Loucy (cell line): ENCODE measurements around the gene KLHDC8A.

Experiments used
- EZH2phosphoT487 ChIP-seq: fragments of 200-600 bp; IDR thresholded peaks from 2 replicates; pipeline ENCODE4 v1.6.1; 2018; ENCODE audit warnings: antibody characterized with exemption, mild to moderate bottlenecking, moderate library complexity, borderline replicate concordance
- TF ChIP-seq, protein P1 (sequence below): fragments of 200-600 bp; sonication (generic); conservative IDR thresholded peaks from 2 replicates; pipeline ENCODE4 v1.5.1; 2014; ENCODE audit warnings: mild to moderate bottlenecking, antibody characterized with exemption, low read length

DNA sequence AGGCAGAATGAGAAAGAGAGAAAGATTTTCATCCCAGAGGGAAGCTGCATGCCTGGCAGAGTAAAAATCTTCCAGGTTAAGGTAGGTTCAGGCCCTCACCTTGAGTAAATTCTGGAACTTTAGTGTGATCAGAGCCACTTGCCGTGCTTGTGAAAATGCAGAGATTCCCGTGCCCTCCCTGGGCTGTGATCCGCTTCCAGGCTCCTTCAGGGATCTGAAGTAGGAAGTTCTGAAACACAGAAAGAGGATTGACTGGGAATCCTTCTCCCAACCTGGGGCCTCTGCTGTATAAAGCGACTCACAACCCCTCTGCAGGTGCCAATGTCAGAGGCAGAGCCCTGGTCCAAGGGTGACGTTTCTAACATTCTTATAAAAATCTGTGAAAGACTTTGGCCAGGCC lies 61.8 kb downstream of the KLHDC8A start:
- TF ChIP-seq, protein P1, sequence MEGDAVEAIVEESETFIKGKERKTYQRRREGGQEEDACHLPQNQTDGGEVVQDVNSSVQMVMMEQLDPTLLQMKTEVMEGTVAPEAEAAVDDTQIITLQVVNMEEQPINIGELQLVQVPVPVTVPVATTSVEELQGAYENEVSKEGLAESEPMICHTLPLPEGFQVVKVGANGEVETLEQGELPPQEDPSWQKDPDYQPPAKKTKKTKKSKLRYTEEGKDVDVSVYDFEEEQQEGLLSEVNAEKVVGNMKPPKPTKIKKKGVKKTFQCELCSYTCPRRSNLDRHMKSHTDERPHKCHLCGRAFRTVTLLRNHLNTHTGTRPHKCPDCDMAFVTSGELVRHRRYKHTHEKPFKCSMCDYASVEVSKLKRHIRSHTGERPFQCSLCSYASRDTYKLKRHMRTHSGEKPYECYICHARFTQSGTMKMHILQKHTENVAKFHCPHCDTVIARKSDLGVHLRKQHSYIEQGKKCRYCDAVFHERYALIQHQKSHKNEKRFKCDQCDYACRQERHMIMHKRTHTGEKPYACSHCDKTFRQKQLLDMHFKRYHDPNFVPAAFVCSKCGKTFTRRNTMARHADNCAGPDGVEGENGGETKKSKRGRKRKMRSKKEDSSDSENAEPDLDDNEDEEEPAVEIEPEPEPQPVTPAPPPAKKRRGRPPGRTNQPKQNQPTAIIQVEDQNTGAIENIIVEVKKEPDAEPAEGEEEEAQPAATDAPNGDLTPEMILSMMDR = no peak
- no peak for TF ChIP-seq EZH2phosphoT487
